Stimulated activated CD8-positive, alpha-beta memory T cell treated with anti-CD3 and anti-CD28 coated beads, Interleukin-15, amount 100 ng/mL, for 1 hour (primary cell): ENCODE measurements around the gene ASF1B.
"Not testable (repeated sequence)": the region's sequence is repeated elsewhere in the genome, so short reads cannot be mapped to it uniquely, and the experiment has no call there.

Experiments
- DNase-seq: peaks from one replicate; pipeline ENCODE4 v3.0.0-alpha.2; 2020; ENCODE audit warnings: low read depth

Gene ASF1B

DNA sequence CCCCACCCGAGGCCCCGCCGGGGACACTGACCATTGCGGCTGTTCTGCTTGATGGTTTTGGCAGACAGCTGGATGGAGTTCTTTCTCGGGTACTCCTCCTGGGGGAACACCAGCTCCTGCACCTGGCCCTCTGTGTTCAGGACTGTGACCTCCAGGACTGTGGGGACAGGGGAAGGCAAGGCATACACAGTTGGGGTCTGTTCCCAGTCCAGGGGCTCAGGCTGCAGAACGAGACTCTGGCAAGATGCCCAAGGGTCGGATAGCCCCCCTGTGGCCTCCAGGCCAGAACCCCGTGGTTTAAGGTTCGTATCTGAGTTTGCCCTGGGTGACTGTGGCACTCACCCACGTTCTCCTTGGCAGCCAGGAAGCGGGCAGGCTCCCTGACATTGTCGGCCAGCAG, 22.7 kb upstream of the ASF1B start:
- DNase-seq, result no peak

GRCh38 chr19:14158276-14159023, 22.1 kb upstream of the ASF1B start:
- DNase-seq, result no peak

DNA sequence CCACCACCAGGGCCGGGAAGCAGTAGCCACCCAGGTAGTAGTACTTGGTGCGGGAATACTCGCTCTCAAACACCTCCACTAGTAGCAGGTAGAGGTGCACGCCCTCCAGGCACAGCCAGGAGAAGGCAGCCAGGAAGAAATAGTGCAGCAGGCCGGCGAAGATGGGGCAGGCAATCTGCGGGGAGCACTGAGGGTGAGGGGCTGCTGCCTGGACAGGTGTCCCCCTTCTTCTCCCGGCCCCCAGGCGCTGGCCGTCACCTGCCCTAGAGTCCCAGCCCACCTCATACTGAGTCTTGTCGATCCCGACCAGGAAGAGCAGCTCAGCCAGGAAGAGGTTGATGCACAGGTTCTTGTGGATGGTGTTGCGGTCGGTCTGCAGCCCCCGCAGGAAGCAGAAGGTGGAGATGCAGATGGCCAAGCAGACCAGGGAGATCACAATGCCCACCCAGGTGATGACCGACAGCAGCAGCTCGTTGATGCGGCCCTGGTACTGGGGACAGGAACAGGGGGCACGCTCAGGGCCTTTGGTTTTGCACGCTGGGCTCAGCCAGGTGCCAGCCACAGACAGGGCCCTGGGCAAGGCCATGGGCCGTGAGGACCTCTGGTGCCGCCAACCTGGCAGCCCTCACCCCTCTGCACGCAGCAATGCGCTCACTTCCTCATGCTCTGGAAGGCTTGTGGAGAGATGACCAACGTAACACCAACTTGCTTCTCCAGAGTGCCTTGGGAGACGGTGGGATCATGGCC, 20.8 kb upstream of the ASF1B start:
- DNase-seq, result no peak

- no peak for DNase-seq
These were observed 19.7 kb upstream of the ASF1B start for GRCh38 chr19:14156122-14156521.

- no peak for DNase-seq
These were observed 19.0 kb upstream of the ASF1B start for GRCh38 chr19:14155371-14155770.

GRCh38 chr19:14152713-14153112, 16.3 kb upstream of the ASF1B start:
- no peak for DNase-seq

GRCh38 chr19:14150770-14151661, 14.6 kb upstream of the ASF1B start:
- no peak for DNase-seq

DNA sequence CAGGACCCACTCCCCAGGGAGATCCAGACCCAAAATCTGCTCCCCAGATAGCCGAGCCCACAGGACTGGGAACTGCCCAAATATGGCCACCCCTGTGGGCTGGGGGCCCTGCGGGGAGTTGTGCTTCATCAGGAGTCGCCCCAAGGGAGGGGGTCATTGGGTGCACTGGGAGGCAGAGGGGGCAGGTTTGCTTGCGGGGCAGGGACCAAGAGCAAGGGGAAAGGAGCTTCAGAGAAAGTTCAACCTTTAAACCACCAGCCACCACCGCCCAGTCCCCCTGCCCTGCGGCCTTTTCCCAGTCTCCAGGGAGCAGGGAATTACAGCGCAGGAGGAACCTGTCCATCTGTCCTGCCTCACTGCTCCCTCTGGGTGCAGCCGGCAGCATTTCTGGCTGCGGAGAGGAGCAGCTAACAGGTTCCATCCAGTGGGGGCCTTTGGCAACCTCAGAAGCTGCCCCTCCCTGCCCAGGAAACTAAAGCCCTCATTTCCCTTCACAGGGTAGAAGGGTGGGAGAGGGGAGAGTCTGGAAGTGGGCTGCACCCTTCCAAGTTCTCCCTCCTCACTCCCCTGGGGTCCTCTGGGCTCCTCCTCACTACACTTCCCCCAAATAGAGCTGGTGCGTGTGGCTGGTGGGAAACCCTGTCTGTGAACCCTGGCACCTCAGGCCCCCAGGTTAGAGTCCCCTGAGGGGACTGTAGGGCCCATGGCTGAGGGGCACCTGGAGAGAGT, 13.8 kb upstream of the ASF1B start:
- no peak for DNase-seq

GRCh38 chr19:14149509-14149994, 13.2 kb upstream of the ASF1B start:
- peak; percentile 23 for DNase-seq

DNA sequence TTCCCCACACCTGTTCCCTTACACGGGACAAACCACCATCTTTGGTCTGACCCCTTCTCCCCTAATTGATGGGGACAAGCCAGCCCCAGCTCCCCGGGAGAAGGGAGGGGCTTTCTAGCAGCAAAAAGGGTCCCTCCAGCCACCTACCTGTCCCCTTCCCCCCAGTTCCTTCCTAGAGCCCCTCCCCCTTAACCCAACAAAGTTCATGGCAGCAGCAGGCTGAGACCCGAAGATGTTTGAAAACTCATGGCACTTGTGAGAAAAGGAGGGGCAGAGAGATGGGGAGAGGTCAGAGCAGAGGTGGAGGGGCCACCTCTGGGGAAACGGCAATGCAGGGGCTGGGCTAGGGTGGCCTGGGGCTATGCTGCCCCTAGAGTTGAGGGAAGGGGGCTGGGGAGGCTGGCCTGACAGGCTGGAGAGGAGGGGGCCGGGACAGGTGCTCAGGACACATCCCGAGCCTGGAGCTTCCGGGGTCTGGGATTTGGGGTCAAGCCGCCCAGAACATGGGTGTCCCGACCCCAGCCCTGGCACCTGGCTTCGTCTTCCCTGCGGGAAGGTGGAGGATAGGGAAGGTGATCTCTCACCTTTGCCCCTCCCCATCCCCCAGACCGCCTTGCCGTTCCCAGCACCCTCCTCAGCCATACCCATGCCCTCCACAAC, 12.5 kb upstream of the ASF1B start:
- no peak for DNase-seq

GRCh38 chr19:14147797-14148605, 11.6 kb upstream of the ASF1B start:
- DNase-seq, result peak; percentile 32

DNA sequence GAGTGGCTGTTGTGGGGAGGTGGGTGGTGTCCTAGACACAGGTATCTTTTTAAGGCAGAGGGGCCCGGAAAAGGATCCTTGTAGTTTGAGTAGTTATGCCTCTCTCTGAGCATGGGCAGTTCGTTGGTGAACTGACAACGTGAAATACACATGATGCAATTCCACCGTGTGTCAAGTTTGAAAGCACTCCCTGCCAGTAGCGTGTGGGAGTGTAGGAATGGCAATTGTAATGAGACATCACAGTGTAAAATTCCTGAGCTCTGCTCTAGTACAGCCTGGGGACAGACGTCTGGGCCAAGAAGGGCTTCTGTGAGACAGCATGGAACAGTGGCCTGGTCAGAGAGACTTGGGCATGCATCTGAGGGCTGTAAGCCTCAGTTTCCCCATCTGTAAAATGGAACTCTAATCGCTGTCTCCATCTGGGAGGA, 10.4 kb upstream of the ASF1B start:
- no peak for DNase-seq

GRCh38 chr19:14146169-14146568, 9.8 kb upstream of the ASF1B start:
- DNase-seq, result not testable (repeated sequence)

DNA sequence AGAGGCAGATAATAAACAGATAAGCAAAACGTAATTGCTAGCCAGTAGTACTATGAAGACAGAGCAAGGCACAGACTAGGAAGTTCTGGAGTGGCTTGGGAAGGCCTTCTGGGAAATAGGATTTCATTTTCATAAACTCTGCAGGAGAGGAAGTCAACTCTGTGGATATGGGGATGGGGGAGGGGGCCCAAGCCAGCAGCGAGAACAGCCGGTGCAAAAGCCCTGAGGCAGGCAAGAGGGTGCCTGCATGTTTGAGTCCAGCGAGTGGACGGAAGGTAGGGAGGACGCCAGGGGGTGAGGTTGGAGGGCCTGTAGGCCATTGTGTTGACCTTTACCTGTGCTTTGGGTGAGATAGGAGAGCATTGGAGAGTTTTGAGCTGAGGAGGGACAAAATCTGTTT, 9.0 kb upstream of the ASF1B start:
- no peak for DNase-seq

- DNase-seq, result no peak
These were observed 6.1 kb upstream of the ASF1B start for GRCh38 chr19:14142262-14143190.

- DNase-seq, result no peak
These were observed 4.7 kb upstream of the ASF1B start for GRCh38 chr19:14141041-14141440.

DNA sequence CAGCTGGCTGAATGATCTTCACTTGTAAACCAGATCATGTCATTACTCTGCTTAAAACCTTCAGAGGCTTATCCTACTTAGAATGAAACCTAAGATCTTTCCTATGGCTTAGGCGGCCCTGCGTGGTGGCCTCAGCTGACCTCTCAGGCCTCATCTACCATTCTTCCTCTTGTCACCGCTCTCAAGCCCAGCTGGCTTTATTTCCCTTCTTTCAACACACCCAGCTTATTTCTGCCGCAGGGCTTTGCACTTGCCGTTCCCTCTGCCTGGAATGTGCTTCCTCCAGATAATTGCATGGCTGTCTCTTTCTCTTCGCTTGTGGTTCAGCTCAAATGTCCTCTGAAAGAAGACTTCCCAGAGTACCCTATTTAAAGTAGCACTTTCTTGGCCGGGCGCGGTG, 3.6 kb upstream of the ASF1B start:
- DNase-seq, result no peak

GRCh38 chr19:14138576-14139265, 2.3 kb upstream of the ASF1B start:
- DNase-seq, result no peak
